Uterus (tissue), 4 donors: Measurements from ENCODE around the gene ALOX15. TPM values are rescaled to one million over a fixed set of nuclear protein-coding genes. Genes with fewer than 3 reads are reported as not detected.

Experiments
- DNase-seq, 2 donors: peaks; one replicate each; pipeline ENCODE4 v3.0.0-alpha.2; 2019 to 2020
- H3K27ac ChIP-seq, 2 donors: fragments of 200-600 bp; sonication (generic); 1 replicate in 1 of 2; 2 replicates in 1 of 2; pipeline ENCODE4 v1.5.1; 2016 to 2018
- H3K27me3 ChIP-seq, 2 donors: fragments of 200-600 bp; sonication (generic); one replicate each; pipeline ENCODE4 v1.5.1; 2018 to 2019; ENCODE audit warnings: control low read depth in 1 of 2
- H3K36me3 ChIP-seq, 2 donors: fragments of 200-600 bp; sonication (generic); one replicate each; pipeline ENCODE4 v1.5.1; 2019; ENCODE audit warnings: control low read depth in 1 of 2
- H3K4me1 ChIP-seq, 2 donors: fragments of 200-600 bp; sonication (generic); one replicate each; pipeline ENCODE4 v1.5.1; 2018 to 2019; ENCODE audit warnings: control low read depth in 1 of 2
- H3K4me3 ChIP-seq, 2 donors: fragments of 200-600 bp; sonication (generic); 1 replicate in 1 of 2; 2 replicates in 1 of 2; pipeline ENCODE4 v1.5.1; 2018 to 2019; ENCODE audit warnings: mild to moderate bottlenecking in 1 of 2
- H3K9me3 ChIP-seq, 2 donors: fragments of 200-600 bp; sonication (generic); one replicate each; pipeline ENCODE4 v1.5.1; 2019; ENCODE audit warnings: control low read depth in 1 of 2
- CTCF ChIP-seq, 4 experiments: fragments of 200-600 bp in 2 of 4; fragments of 450-650 bp in 2 of 4; sonication (generic) in 2 of 4; IDR thresholded peaks; one replicate each; pipeline ENCODE4 v1.5.1; 2016 to 2019; ENCODE audit warnings: antibody characterized with exemption in 4 of 4, mild to moderate bottlenecking in 2 of 4, moderate library complexity in 1 of 4
- POLR2A ChIP-seq, 2 donors: fragments of 450-650 bp; IDR thresholded peaks; one replicate each; pipeline ENCODE4 v1.6.1; 2016; ENCODE audit warnings: antibody characterized with exemption in 2 of 2, mild to moderate bottlenecking in 1 of 2, moderate library complexity in 1 of 2
- intact Hi-C: fragments of 100-400 bp; cut with DNase I; formaldehyde crosslinking; loops from one replicate; pipeline ENCODE4 v1.15.1; 2023; ENCODE audit warnings: low total_unique reads
- total RNA-seq, 4 donors: library from RNA; depleted of rRNA in 3 of 4; stranded (reverse); fragments of >200 nt in 3 of 4; gene quantifications; one replicate each; pipeline versions ENCODE4 v1.1.0 to v1.2.4, GENCODE V29; 2014 to 2023
- donor health status: DM: yes; HTN: yes; CAD: no.

Gene ALOX15
- total RNA-seq, 4 donors from 2014 or later, result 0.24 to 2.9 TPM; not detected in 2

- DNase-seq, result no peak
- peaks cover 0 to 16% of the 10 kb centered on the region in 2 donors for H3K4me1 ChIP-seq
- no peak for TF ChIP-seq POLR2A (IDR thresholded peaks at IDR 0.05)
- no peak for TF ChIP-seq CTCF (IDR thresholded peaks at IDR 0.05)
- intact Hi-C loops, result no loop called here
- no peaks in the 10 kb centered on the region for H3K9me3 ChIP-seq
- no peaks in the 10 kb centered on the region for H3K27me3 ChIP-seq
- no peak overlapping the region for H3K27ac ChIP-seq
- no peak overlapping the region for H3K4me3 ChIP-seq
- no peaks in the 10 kb centered on the region for H3K36me3 ChIP-seq
Measured at GRCh38 chr17:4601326-4601725, 40.2 kb downstream of the ALOX15 start.

GRCh38 chr17:4600563-4600962 lies 40.9 kb downstream of the ALOX15 start:
- Histone ChIP-seq H3K27ac (peak overlapping the region; percentile 66 to 67), H3K36me3 (no peaks in the 10 kb centered on the region), H3K9me3 (no peaks in the 10 kb centered on the region), H3K4me1 (peaks cover 0 to 16% of the 10 kb centered on the region in 2 donors), H3K4me3 (no peak overlapping the region), H3K27me3 (no peaks in the 10 kb centered on the region)
- no peak for DNase-seq
- intact Hi-C loops, result no loop called here
- no peak for TF ChIP-seq POLR2A (IDR thresholded peaks at IDR 0.05)
- no peak for TF ChIP-seq CTCF (IDR thresholded peaks at IDR 0.05)

GRCh38 chr17:4599505-4600281 lies 41.8 kb downstream of the ALOX15 start:
- Histone ChIP-seq H3K27me3 (no peaks in the 10 kb centered on the region), H3K4me1 (peaks cover 0 to 16% of the 10 kb centered on the region in 2 donors), H3K9me3 (no peaks in the 10 kb centered on the region), H3K27ac (peak overlapping the region; percentile 66 to 67), H3K4me3 (no peak overlapping the region), H3K36me3 (no peaks in the 10 kb centered on the region)
- intact Hi-C loops, result no loop called here
- peak; percentile 74 to 87 for DNase-seq
- TF ChIP-seq CTCF (IDR thresholded peaks at IDR 0.05), result no peak
- TF ChIP-seq POLR2A (IDR thresholded peaks at IDR 0.05), result no peak

GRCh38 chr17:4598776-4599504 lies 42.5 kb downstream of the ALOX15 start:
- DNase-seq, result peak; percentile 55 to 74
- Histone ChIP-seq H3K27ac (peak overlapping the region; percentile 66 to 67), H3K27me3 (no peaks in the 10 kb centered on the region), H3K4me3 (no peak overlapping the region), H3K36me3 (no peaks in the 10 kb centered on the region), H3K4me1 (peaks cover 0 to 16% of the 10 kb centered on the region in 2 donors), H3K9me3 (no peaks in the 10 kb centered on the region)
- intact Hi-C loops, result no loop called here
- TF ChIP-seq CTCF (IDR thresholded peaks at IDR 0.05), result no peak
- TF ChIP-seq POLR2A (IDR thresholded peaks at IDR 0.05), result no peak

- peaks cover 0 to 16% of the 10 kb centered on the region in 2 donors for H3K4me1 ChIP-seq
- TF ChIP-seq CTCF (IDR thresholded peaks at IDR 0.05) (no peak), POLR2A (IDR thresholded peaks at IDR 0.05) (no peak)
- intact Hi-C loops, result no loop called here
- no peak overlapping the region for H3K27ac ChIP-seq
- DNase-seq, result no peak
- no peaks in the 10 kb centered on the region for H3K27me3 ChIP-seq
- no peaks in the 10 kb centered on the region for H3K36me3 ChIP-seq
- H3K9me3 ChIP-seq, result no peaks in the 10 kb centered on the region
- no peak overlapping the region for H3K4me3 ChIP-seq
Measured at GRCh38 chr17:4597975-4598374, 43.5 kb downstream of the ALOX15 start.
